Endodermal cell (in vitro differentiated cells): ENCODE data around the gene COLGALT1. TPM values are rescaled to one million over a fixed set of nuclear protein-coding genes. Genes with fewer than 3 reads are reported as not detected.
A peak's percentile ranks its signal among the peaks of the same experiment; 100 is the strongest.

Experiments
- DNase-seq: peaks from one replicate; pipeline ENCODE4 v3.0.0-alpha.2; 2017
- H3K27ac ChIP-seq: 2 replicates; pipeline ENCODE4 v1.5.1; 2013; ENCODE audit warnings: mild to moderate bottlenecking, low read depth, low read length, moderate library complexity
- H3K27me3 ChIP-seq: 2 replicates; pipeline ENCODE4 v1.6.1; 2013; ENCODE audit warnings: mild to moderate bottlenecking, low read length, moderate library complexity; ENCODE audit not compliant: insufficient read depth, control insufficient read depth, poor library complexity, severe bottlenecking
- H3K36me3 ChIP-seq: 2 replicates; pipeline ENCODE4 v1.7.0; 2013; ENCODE audit warnings: mild to moderate bottlenecking, low read length, moderate library complexity; ENCODE audit not compliant: control insufficient read depth, insufficient read depth
- H3K4me1 ChIP-seq: one replicate; pipeline ENCODE4 v1.7.0; 2013; ENCODE audit warnings: low read length; ENCODE audit not compliant: control insufficient read depth, insufficient read depth
- H3K4me3 ChIP-seq: 2 replicates; pipeline ENCODE4 v1.5.1; 2013; ENCODE audit warnings: mild to moderate bottlenecking, low read length, moderate library complexity
- H3K9ac ChIP-seq: 2 replicates; pipeline ENCODE4 v1.6.1; 2013; ENCODE audit warnings: mild to moderate bottlenecking, low read length, moderate library complexity; ENCODE audit not compliant: poor library complexity, severe bottlenecking; ENCODE audit errors: extremely low read depth
- H3K9me3 ChIP-seq: 2 replicates; pipeline ENCODE4 v1.6.1; 2013; ENCODE audit warnings: mild to moderate bottlenecking, low read length, moderate library complexity; ENCODE audit not compliant: control insufficient read depth
- H3K27ac Mint-ChIP-seq: 2 replicates; pipeline ENCODE4 v1.8.0; 2020; ENCODE audit warnings: mixed read lengths
- H3K27me3 Mint-ChIP-seq: 2 replicates; pipeline ENCODE4 v1.8.0; 2021; ENCODE audit warnings: mild to moderate bottlenecking, mixed read lengths; ENCODE audit not compliant: insufficient read depth
- H3K36me3 Mint-ChIP-seq: 2 replicates; pipeline ENCODE4 v1.8.0; 2020; ENCODE audit warnings: low read depth, mixed read lengths
- H3K4me1 Mint-ChIP-seq: 2 replicates; pipeline ENCODE4 v1.8.0; 2020; ENCODE audit warnings: mixed read lengths
- H3K4me3 Mint-ChIP-seq: 2 replicates; pipeline ENCODE4 v1.8.0; 2020; ENCODE audit warnings: mild to moderate bottlenecking, moderate library complexity, mixed read lengths
- H3K9me3 Mint-ChIP-seq: 2 replicates; pipeline ENCODE4 v1.8.0; 2020; ENCODE audit warnings: mild to moderate bottlenecking, mixed read lengths
- WGBS, 2 experiments: methylation state at CpG; one replicate each; pipeline versions ENCODE4 v1.1.5 to v1.1.7; 2013; ENCODE audit warnings: missing lambda C conversion rate in 2 of 2, mixed read lengths in 1 of 2; ENCODE audit not compliant: insufficient coverage in 1 of 2, insufficient read length in 1 of 2; 5-methylcytosine and 5-hydroxymethylcytosine counted together
- total RNA-seq, 2 donors: library from RNA; stranded (reverse); fragmentation: NEBNext Ultra II Directional in 1 of 2; extraction: Animal tissue kit (Norgen Biotek cat#: 25700) in 1 of 2; gene quantifications; 2 replicates in 1 of 2; 3 replicates in 1 of 2; pipeline ENCODE4 v1.2.1, GENCODE V29; 2021
- TF ChIP-seq, protein P1 (sequence below): fragments of 200-600 bp; sonication (generic); conservative IDR thresholded peaks from 2 replicates; pipeline ENCODE4 v1.5.0; 2021; ENCODE audit warnings: antibody characterized with exemption, mild to moderate bottlenecking

The COLGALT1 gene
- total RNA-seq, 2 donors from 2014 or later, result 61.2 to 68.3 TPM

DNA sequence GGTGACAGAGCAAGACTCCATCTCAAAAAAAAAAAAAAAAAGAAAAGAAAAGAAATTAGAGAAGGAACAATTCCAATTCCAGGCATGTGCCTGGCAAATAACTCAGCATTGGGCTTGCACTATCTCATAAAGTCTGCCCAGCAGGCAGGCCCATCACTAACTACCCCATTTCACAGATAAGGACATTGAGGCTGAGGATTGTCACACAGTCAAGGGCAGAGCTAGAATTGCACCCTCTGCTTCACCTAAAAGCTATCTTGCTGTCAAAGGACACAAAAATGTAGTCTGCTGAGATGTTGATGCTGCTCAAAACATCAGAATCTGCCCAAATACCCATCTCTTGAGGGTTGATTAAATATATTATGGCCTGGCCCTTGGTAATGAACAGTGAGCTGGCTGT lies 20.7 kb upstream of the COLGALT1 start:
- no peak for DNase-seq
- Histone ChIP-seq H3K27me3 (peaks cover 9% of the 10 kb centered on the region), H3K9me3 (no peaks in the 10 kb centered on the region), H3K27ac (no peak overlapping the region), H3K4me1 (no peaks in the 10 kb centered on the region), H3K4me3 (no peak overlapping the region), H3K36me3 (no peaks in the 10 kb centered on the region), H3K9ac (no peak overlapping the region)
- Mint-ChIP-seq H3K4me3 (no peak overlapping the region), H3K27me3 (peaks cover 31% of the 10 kb centered on the region), H3K4me1 (no peaks in the 10 kb centered on the region), H3K27ac (no peak overlapping the region), H3K9me3 (no peaks in the 10 kb centered on the region), H3K36me3 (no peaks in the 10 kb centered on the region)
- TF ChIP-seq, protein P1, sequence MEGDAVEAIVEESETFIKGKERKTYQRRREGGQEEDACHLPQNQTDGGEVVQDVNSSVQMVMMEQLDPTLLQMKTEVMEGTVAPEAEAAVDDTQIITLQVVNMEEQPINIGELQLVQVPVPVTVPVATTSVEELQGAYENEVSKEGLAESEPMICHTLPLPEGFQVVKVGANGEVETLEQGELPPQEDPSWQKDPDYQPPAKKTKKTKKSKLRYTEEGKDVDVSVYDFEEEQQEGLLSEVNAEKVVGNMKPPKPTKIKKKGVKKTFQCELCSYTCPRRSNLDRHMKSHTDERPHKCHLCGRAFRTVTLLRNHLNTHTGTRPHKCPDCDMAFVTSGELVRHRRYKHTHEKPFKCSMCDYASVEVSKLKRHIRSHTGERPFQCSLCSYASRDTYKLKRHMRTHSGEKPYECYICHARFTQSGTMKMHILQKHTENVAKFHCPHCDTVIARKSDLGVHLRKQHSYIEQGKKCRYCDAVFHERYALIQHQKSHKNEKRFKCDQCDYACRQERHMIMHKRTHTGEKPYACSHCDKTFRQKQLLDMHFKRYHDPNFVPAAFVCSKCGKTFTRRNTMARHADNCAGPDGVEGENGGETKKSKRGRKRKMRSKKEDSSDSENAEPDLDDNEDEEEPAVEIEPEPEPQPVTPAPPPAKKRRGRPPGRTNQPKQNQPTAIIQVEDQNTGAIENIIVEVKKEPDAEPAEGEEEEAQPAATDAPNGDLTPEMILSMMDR, result no peak

DNA sequence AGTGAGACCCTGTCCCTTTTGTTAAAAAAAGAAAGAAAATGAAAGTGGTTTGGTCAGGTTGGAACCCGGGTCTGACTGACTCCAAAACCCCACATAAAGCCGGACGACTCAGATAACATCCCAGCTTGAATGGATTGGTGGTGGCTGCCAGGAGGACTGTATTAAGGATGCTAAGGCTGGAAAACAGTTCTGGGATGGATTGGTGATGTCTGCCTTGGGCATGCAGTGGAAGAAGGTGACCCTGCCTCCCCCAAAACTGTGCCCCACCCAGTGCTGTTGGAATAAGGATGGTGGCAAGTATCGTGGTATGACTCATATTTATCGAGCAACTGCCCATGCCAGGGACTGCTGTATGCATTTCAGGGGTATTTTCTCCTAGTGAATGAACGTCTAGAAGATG lies 18.5 kb upstream of the COLGALT1 start:
- Mint-ChIP-seq H3K4me3 (no peak overlapping the region), H3K9me3 (peaks cover 2% of the 10 kb centered on the region), H3K4me1 (no peaks in the 10 kb centered on the region), H3K27ac (no peak overlapping the region), H3K27me3 (peaks cover 37% of the 10 kb centered on the region), H3K36me3 (no peaks in the 10 kb centered on the region)
- Histone ChIP-seq H3K4me3 (no peak overlapping the region), H3K9me3 (no peaks in the 10 kb centered on the region), H3K36me3 (no peaks in the 10 kb centered on the region), H3K27ac (no peak overlapping the region), H3K27me3 (peaks cover 9% of the 10 kb centered on the region), H3K9ac (no peak overlapping the region), H3K4me1 (no peaks in the 10 kb centered on the region)
- no peak for DNase-seq
- TF ChIP-seq, protein P1, result no peak
- WGBS, 2 experiments, result 85 to 92% methylated on average over 4 to 6 of the region's 6 CpGs

DNA sequence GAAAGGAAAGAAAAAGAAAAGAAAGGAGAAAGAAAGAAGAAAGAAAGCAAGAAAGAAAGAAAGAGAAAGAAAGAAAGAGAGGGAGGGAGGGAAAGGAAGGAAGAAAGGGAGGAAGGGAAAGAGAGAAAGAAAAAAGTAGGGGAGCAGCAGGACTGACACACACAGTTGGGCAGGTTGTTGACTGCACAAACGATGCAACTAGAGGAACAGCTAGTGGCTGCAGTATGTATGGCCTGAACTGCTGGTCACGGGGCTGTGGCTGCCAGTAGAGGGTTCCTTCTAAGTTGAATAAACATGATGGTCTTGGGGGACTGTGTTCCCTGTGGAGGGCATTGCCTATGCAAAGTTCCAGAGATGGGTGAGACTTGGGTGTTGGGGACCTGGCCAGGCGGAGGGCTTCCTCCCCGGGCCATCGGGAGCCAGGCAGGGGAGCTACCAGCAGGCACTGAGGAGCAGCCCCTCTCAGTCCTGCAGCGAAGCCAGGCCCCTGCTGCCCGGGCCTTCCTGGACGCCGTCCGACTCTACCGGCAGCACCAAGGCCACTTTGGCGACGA lies 16.7 kb upstream of the COLGALT1 start:
- Mint-ChIP-seq H3K27me3 (peaks cover 50% of the 10 kb centered on the region), H3K4me1 (no peaks in the 10 kb centered on the region)
- DNase-seq, result no peak

More for the DNA sequence above, 16.7 kb upstream of the COLGALT1 start:
- H3K9ac ChIP-seq, result no peak overlapping the region
- WGBS, 2 experiments, result 3 to 7% methylated on average over 6 to 13 of the region's 13 CpGs
- H3K27ac ChIP-seq, result no peak overlapping the region
- Mint-ChIP-seq H3K9me3 (peaks cover 2% of the 10 kb centered on the region), H3K36me3 (no peaks in the 10 kb centered on the region), H3K27ac (no peak overlapping the region), H3K4me3 (peak overlapping the region; percentile 56)
- no peaks in the 10 kb centered on the region for H3K36me3 ChIP-seq
- H3K9me3 ChIP-seq, result no peaks in the 10 kb centered on the region
- H3K4me3 ChIP-seq, result peak overlapping the region; percentile 77
- H3K4me1 ChIP-seq, result no peaks in the 10 kb centered on the region
- peaks cover 9% of the 10 kb centered on the region for H3K27me3 ChIP-seq
- TF ChIP-seq, protein P1, result no peak
